ENCODE results near the gene FGR. TPM values are rescaled to one million over a fixed set of nuclear protein-coding genes. Genes with fewer than 3 reads are reported as not detected.

Gene FGR
- total RNA-seq, 1 donor from 2014 or later = not detected

- peaks cover 19% of the 10 kb centered on the region for H3K4me1 Mint-ChIP-seq
- Histone ChIP-seq H3F3A (ENCODE audit: low read depth) (peaks cover 24% of the 10 kb centered on the region), H3K9me3 (ENCODE audit: low read depth) (no peaks in the 10 kb centered on the region), H3K4me1 (peaks cover 64% of the 10 kb centered on the region), H3K9ac (no peak overlapping the region), H4K20me1 (ENCODE audit: low read depth) (peaks cover 100% of the 10 kb centered on the region), H2AFZ (replicated peaks) (no peak overlapping the region), H3K4me2 (peak overlapping the region; percentile 21), H3K36me3 (no peaks in the 10 kb centered on the region), H3K79me2 (ENCODE audit: low read depth) (peaks cover 100% of the 10 kb centered on the region), H3K27ac (no peak overlapping the region), H3K4me3 (no peak overlapping the region), H3K27me3 (no peaks in the 10 kb centered on the region)
- no peak overlapping the region for H3K4me3 Mint-ChIP-seq
- H3K27ac Mint-ChIP-seq = no peak overlapping the region
- TF ChIP-seq EZH2 (IDR thresholded peaks at IDR 0.05) = no peak
- TF ChIP-seq, protein P1, sequence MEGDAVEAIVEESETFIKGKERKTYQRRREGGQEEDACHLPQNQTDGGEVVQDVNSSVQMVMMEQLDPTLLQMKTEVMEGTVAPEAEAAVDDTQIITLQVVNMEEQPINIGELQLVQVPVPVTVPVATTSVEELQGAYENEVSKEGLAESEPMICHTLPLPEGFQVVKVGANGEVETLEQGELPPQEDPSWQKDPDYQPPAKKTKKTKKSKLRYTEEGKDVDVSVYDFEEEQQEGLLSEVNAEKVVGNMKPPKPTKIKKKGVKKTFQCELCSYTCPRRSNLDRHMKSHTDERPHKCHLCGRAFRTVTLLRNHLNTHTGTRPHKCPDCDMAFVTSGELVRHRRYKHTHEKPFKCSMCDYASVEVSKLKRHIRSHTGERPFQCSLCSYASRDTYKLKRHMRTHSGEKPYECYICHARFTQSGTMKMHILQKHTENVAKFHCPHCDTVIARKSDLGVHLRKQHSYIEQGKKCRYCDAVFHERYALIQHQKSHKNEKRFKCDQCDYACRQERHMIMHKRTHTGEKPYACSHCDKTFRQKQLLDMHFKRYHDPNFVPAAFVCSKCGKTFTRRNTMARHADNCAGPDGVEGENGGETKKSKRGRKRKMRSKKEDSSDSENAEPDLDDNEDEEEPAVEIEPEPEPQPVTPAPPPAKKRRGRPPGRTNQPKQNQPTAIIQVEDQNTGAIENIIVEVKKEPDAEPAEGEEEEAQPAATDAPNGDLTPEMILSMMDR (IDR thresholded peaks at IDR 0.05) = no peak
- no peak for TF ChIP-seq EZH2phosphoT487 (IDR thresholded peaks at IDR 0.05)
- H3K36me3 Mint-ChIP-seq = no peaks in the 10 kb centered on the region
- DNase-seq (ENCODE audit: low spot score) = no peak
- H3K27me3 Mint-ChIP-seq (ENCODE audit: insufficient read depth, low read depth) = no peaks in the 10 kb centered on the region
- H3K9me3 Mint-ChIP-seq = no peaks in the 10 kb centered on the region
Measured at GRCh38 chr1:27590917-27591508, 44.0 kb downstream of the FGR start.

DNA sequence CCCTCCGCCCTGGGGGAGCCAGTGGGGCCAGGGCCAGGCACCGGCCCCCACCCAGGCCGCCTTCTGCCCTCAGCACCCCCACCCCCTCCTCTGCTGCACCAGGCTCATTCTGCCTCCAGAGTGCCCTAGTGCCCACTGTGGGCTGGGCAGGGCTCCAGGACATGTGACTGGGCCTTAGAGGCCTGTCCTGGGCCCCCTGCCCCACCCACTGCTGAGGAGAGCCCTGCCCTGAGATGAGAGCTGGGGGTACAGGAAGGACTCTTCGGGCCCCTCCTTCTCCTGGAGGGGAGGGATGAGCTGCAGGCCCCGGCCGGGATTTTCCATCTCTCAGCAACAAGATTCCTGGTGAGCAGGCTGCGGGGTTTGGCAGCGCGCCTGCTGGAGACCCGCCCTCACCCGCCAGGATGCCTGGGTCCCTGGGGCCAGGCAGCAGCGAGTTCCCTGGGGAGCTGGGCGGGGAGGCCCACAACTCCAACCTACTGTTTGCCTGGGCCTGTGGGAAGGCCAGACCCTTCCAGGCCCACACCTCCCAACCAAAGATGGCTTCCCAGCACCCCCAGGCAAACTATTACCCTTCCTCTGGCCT, 45.1 kb downstream of the FGR start:
- no peak overlapping the region for H3K4me3 Mint-ChIP-seq
- H3K4me3 ChIP-seq = no peak overlapping the region
- H3K27ac ChIP-seq = peak overlapping the region; percentile 40
- H3K27me3 ChIP-seq = no peaks in the 10 kb centered on the region
- H3K79me2 ChIP-seq (ENCODE audit: low read depth) = peaks cover 100% of the 10 kb centered on the region
- no peaks in the 10 kb centered on the region for H3K27me3 Mint-ChIP-seq (ENCODE audit: insufficient read depth, low read depth)
- peaks cover 57% of the 10 kb centered on the region for H3K4me1 ChIP-seq
- H3K9me3 ChIP-seq (ENCODE audit: low read depth) = no peaks in the 10 kb centered on the region
- no peak for TF ChIP-seq EZH2 (IDR thresholded peaks at IDR 0.05)
- TF ChIP-seq, protein P1 (IDR thresholded peaks at IDR 0.05) = no peak
- TF ChIP-seq EZH2phosphoT487 (IDR thresholded peaks at IDR 0.05) = no peak
- H3K36me3 ChIP-seq = no peaks in the 10 kb centered on the region
- no peaks in the 10 kb centered on the region for H3K36me3 Mint-ChIP-seq
- peaks cover 20% of the 10 kb centered on the region for H3K4me1 Mint-ChIP-seq
- H3K4me2 ChIP-seq = peak overlapping the region; percentile 41
- H3F3A ChIP-seq (ENCODE audit: low read depth) = peaks cover 22% of the 10 kb centered on the region
- no peaks in the 10 kb centered on the region for H3K9me3 Mint-ChIP-seq
- H4K20me1 ChIP-seq (ENCODE audit: low read depth) = peaks cover 100% of the 10 kb centered on the region
- no peak for DNase-seq (ENCODE audit: low spot score)
- no peak overlapping the region for H3K9ac ChIP-seq
- no peak overlapping the region for H2AFZ ChIP-seq (replicated peaks)
- H3K27ac Mint-ChIP-seq = no peak overlapping the region

- Histone ChIP-seq H3K79me2 (ENCODE audit: low read depth) (peaks cover 100% of the 10 kb centered on the region), H3K4me3 (no peak overlapping the region), H3K4me2 (no peak overlapping the region), H3K4me1 (peaks cover 52% of the 10 kb centered on the region), H3K27ac (peak overlapping the region; percentile 10), H3K9ac (no peak overlapping the region), H3K36me3 (no peaks in the 10 kb centered on the region), H4K20me1 (ENCODE audit: low read depth) (peaks cover 100% of the 10 kb centered on the region), H2AFZ (replicated peaks) (no peak overlapping the region), H3K9me3 (ENCODE audit: low read depth) (no peaks in the 10 kb centered on the region), H3F3A (ENCODE audit: low read depth) (peaks cover 17% of the 10 kb centered on the region), H3K27me3 (no peaks in the 10 kb centered on the region)
- H3K4me3 Mint-ChIP-seq = no peak overlapping the region
- no peak overlapping the region for H3K27ac Mint-ChIP-seq
- H3K27me3 Mint-ChIP-seq (ENCODE audit: insufficient read depth, low read depth) = no peaks in the 10 kb centered on the region
- TF ChIP-seq, protein P1 (IDR thresholded peaks at IDR 0.05) = no peak
- TF ChIP-seq EZH2phosphoT487 (IDR thresholded peaks at IDR 0.05) (no peak), EZH2 (IDR thresholded peaks at IDR 0.05) (no peak)
- no peaks in the 10 kb centered on the region for H3K36me3 Mint-ChIP-seq
- H3K4me1 Mint-ChIP-seq = peaks cover 20% of the 10 kb centered on the region
- no peaks in the 10 kb centered on the region for H3K9me3 Mint-ChIP-seq
- DNase-seq (ENCODE audit: low spot score) = no peak
Measured at GRCh38 chr1:27589441-27589840, 45.5 kb downstream of the FGR start.
